ENCODE results near the gene ISM2.

GRCh38 chr14:77455966-77456640 lies 42.5 kb downstream of the ISM2 start:
- TF ChIP-seq CTCF (IDR thresholded peaks at IDR 0.05), result no peak
- TF ChIP-seq POLR2A (IDR thresholded peaks at IDR 0.05), result no peak
